Thoracic aorta (tissue), 2 donors: ENCODE results near the gene ZG16B. TPM values are rescaled to one million over a fixed set of nuclear protein-coding genes. Genes with fewer than 3 reads are reported as not detected.

Experiments
- ATAC-seq: fragments of 150-250 bp; one replicate; pipeline ENCODE4 v1.8.0; 2017; ENCODE audit warnings: low read depth; ENCODE audit not compliant: insufficient number of reproducible peaks, low FRiP score
- DNase-seq: peaks from one replicate; pipeline ENCODE4 v3.0.0-alpha.2; 2020; ENCODE audit warnings: low spot score
- H3K27ac ChIP-seq, 2 donors: fragments of 200-600 bp; sonication (generic); 1 replicate in 1 of 2; 2 replicates in 1 of 2; pipeline ENCODE4 v1.5.1; 2016; ENCODE audit warnings: mild to moderate bottlenecking in 2 of 2, moderate library complexity in 2 of 2
- H3K27me3 ChIP-seq: fragments of 200-600 bp; sonication (generic); replicated peaks from 2 replicates; pipeline ENCODE4 v1.6.0; 2016; ENCODE audit warnings: mild to moderate bottlenecking; ENCODE audit not compliant: insufficient read depth
- H3K36me3 ChIP-seq: fragments of 200-600 bp; sonication (generic); one replicate; pipeline ENCODE4 v1.5.1; 2016
- H3K4me1 ChIP-seq, 2 donors: fragments of 200-600 bp; sonication (generic); 1 replicate in 1 of 2; 2 replicates in 1 of 2; pipeline versions ENCODE4 v1.5.1 to v1.6.0; 2016; ENCODE audit warnings: low read depth in 2 of 2, mild to moderate bottlenecking in 1 of 2; ENCODE audit not compliant: control insufficient read depth in 1 of 2
- H3K4me3 ChIP-seq: fragments of 200-600 bp; sonication (generic); 2 replicates; pipeline ENCODE4 v1.5.1; 2016; ENCODE audit warnings: mild to moderate bottlenecking
- H3K9me3 ChIP-seq: fragments of 200-600 bp; sonication (generic); 2 replicates; pipeline ENCODE4 v1.5.1; 2016
- CTCF ChIP-seq: fragments of 200-600 bp; sonication (generic); IDR thresholded peaks from one replicate; pipeline ENCODE4 v1.5.1; 2019; ENCODE audit warnings: antibody characterized with exemption
- total RNA-seq, 2 donors: library from RNA; depleted of rRNA; stranded (reverse); fragments of >200 nt; gene quantifications; one replicate each; pipeline versions ENCODE4 v1.1.0 to v1.2.3, GENCODE V29; 2016

ZG16B gene
- total RNA-seq, 2 donors from 2014 or later, result not detected

GRCh38 chr16:2874032-2874911, 44.2 kb downstream of the ZG16B start:
- Histone ChIP-seq H3K4me1 (peaks cover 0 to 5% of the 10 kb centered on the region in 2 donors), H3K4me3 (no peak overlapping the region)
- no peak for TF ChIP-seq CTCF

GRCh38 chr16:2874912-2875362, 44.8 kb downstream of the ZG16B start:
- ATAC-seq, result peak; percentile 79
- no peak overlapping the region for H3K4me3 ChIP-seq
- no peaks in the 10 kb centered on the region for H3K36me3 ChIP-seq
- no peak overlapping the region for H3K27ac ChIP-seq
- no peaks in the 10 kb centered on the region for H3K9me3 ChIP-seq
- peak; percentile 16 for DNase-seq
- no peaks in the 10 kb centered on the region for H3K27me3 ChIP-seq
- TF ChIP-seq CTCF, result peak; percentile 88
- H3K4me1 ChIP-seq, result peaks cover 0 to 5% of the 10 kb centered on the region in 2 donors

More at GRCh38 chr16:2874032-2874911, 44.2 kb downstream of the ZG16B start:
- Histone ChIP-seq H3K27ac (no peak overlapping the region), H3K27me3 (no peaks in the 10 kb centered on the region), H3K9me3 (no peaks in the 10 kb centered on the region), H3K36me3 (no peaks in the 10 kb centered on the region)
- ATAC-seq, result peak; percentile 3
- DNase-seq, result no peak

GRCh38 chr16:2879854-2880508, 49.9 kb downstream of the ZG16B start:
- Histone ChIP-seq H3K36me3 (no peaks in the 10 kb centered on the region), H3K9me3 (no peaks in the 10 kb centered on the region), H3K4me1 (peaks cover 7 to 8% of the 10 kb centered on the region in 2 donors), H3K27me3 (no peaks in the 10 kb centered on the region), H3K27ac (no peak overlapping the region), H3K4me3 (no peak overlapping the region)
- ATAC-seq, result no peak
- TF ChIP-seq CTCF, result no peak
- DNase-seq, result no peak

Other genes with a start within 250 kb of the ZG16B start
- 10 to 100 TPM; 13.8 to 19.2 TPM for gene KCTD5, start 147.8 kb upstream of the ZG16B start, total RNA-seq
- 1 to 10 TPM; 4.4 to 8.7 TPM for gene PRSS27, start 110.1 kb upstream of the ZG16B start, total RNA-seq
- gene SRRM2, start 77.7 kb upstream of the ZG16B start, total RNA-seq, result 100 to 1,000 TPM; 476 to 541 TPM
- 100 to 1,000 TPM; 269 to 518 TPM for gene ELOB, start 53.0 kb upstream of the ZG16B start, total RNA-seq
- not detected for gene PRSS33, start 42.7 kb upstream of the ZG16B start, total RNA-seq
- gene PRSS41, start 31.8 kb upstream of the ZG16B start, total RNA-seq, result not detected
- under 1 TPM in 1 of 2 donors, not detected in 1; 0.54 TPM for gene PRSS21, start 13.1 kb upstream of the ZG16B start, total RNA-seq
- gene PRSS22, start 27.9 kb downstream of the ZG16B start, total RNA-seq, result not detected
- 10 to 100 TPM; 52.2 to 53.2 TPM for gene FLYWCH2, start 52.9 kb downstream of the ZG16B start, total RNA-seq
- 10 to 100 TPM; 65.6 to 72.8 TPM for gene FLYWCH1, start 81.6 kb downstream of the ZG16B start, total RNA-seq
- gene KREMEN2, start 134.0 kb downstream of the ZG16B start, total RNA-seq, result not detected
- 1 to 10 TPM; 3.1 to 5.8 TPM for gene PAQR4, start 139.0 kb downstream of the ZG16B start, total RNA-seq
- gene PKMYT1, start 150.1 kb downstream of the ZG16B start, total RNA-seq, result 1 to 10 TPM in 1 of 2 donors, not detected in 1; 5.9 TPM
- gene CLDN9, start 182.6 kb downstream of the ZG16B start, total RNA-seq, result 1 to 10 TPM in 1 of 2 donors, not detected in 1; 1.5 TPM
- gene CLDN6, start 187.9 kb downstream of the ZG16B start, total RNA-seq, result not detected
- 100 to 1,000 TPM; 274 to 461 TPM for gene TNFRSF12A, start 190.1 kb downstream of the ZG16B start, total RNA-seq
- gene HCFC1R1, start 193.6 kb downstream of the ZG16B start, total RNA-seq, result 100 to 1,000 TPM in 1 of 2 donors, 10 to 100 TPM in 1; 19.9 to 120 TPM
- 10 to 100 TPM; 19.0 to 24.7 TPM for gene THOC6, start 193.7 kb downstream of the ZG16B start, total RNA-seq
- gene BICDL2, start 206.6 kb downstream of the ZG16B start, total RNA-seq, result 1 to 10 TPM in 1 of 2 donors, not detected in 1; 1.1 TPM
- gene MMP25, start 216.3 kb downstream of the ZG16B start, total RNA-seq, result 1 to 10 TPM in 1 of 2 donors, not detected in 1; 4.2 TPM
- gene IL32, start 235.3 kb downstream of the ZG16B start, total RNA-seq, result 10 to 100 TPM; 42.4 to 55.4 TPM